EH (cell line): Measurements from ENCODE around the gene NETO2.
"Not testable (repeated sequence)": the region's sequence is repeated elsewhere in the genome, so short reads cannot be mapped to it uniquely, and the experiment has no call there.

ENCODE experiments used
- DNase-seq: peaks from one replicate; pipeline ENCODE4 v3.0.0-alpha.2; 2015; ENCODE audit warnings: low read depth

Gene NETO2, protein sequence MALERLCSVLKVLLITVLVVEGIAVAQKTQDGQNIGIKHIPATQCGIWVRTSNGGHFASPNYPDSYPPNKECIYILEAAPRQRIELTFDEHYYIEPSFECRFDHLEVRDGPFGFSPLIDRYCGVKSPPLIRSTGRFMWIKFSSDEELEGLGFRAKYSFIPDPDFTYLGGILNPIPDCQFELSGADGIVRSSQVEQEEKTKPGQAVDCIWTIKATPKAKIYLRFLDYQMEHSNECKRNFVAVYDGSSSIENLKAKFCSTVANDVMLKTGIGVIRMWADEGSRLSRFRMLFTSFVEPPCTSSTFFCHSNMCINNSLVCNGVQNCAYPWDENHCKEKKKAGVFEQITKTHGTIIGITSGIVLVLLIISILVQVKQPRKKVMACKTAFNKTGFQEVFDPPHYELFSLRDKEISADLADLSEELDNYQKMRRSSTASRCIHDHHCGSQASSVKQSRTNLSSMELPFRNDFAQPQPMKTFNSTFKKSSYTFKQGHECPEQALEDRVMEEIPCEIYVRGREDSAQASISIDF

DNA sequence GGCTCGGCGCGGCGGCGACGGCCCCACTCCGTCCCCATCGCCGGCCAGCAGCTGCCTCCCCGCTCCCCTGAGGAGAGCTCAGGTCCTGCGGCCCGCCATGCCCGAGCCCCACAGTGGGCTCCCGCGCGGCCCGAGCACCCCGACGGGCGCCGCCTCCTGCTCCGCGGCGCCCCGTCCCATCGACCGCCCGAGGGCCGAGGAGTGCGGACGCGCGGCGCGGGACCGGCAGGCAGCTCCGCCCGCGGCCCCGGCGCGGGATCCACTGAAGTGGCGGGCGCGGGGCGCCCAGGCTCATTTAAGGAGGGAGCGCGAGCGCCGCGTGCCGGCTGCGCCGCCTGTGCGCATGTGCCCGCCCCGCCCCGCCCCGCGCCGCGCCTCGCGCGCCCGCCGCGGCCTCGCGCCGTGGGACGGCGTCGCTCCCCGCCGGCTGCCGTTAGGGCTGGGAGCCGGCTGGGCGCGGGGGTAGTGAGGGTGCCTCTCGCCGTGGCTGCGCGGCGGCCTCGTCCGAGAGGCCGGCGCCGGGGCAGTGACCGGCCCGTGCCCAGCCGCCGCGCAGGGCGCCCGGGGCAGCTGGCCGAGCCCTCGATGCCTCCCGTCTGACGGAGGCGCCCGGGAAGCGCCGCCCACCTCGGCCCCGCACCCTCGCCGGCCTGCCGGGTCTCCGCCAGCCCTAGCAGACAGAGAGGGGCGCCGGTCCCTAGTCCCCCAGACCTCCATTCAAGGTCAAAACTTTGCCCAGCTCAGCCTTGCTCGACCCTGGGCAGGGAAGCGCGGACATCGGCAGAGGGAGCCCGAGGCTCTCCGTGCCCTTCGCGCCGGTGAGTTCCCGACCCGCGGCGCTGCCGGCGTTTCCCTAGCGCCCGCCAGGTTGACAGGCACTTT, at the start of gene NETO2:
NETO2 (minus strand) TSS at position 269 of the 882 bp plus-strand sequence. CDS start 333 bp downstream, outside the sequence.
- peak; percentile 57 for DNase-seq

DNA sequence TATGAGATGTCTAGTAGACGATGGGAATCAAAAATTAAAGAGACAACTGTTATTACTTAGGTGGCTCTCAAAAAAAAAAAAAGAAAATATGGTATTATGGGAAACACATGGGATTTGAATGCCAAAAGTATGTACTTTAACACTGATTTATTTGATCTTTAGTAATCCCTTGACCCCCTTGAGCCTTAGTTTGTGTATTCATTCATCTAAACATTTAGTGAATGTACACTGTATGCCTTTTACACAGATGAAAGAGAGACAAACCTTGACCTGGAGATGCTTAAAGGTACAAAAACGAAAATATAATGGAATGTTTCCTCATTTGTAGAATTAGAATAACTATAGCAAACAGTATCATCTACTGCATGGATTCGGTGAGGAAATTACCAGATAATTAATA, 38.6 kb upstream of the NETO2 start:
- no peak for DNase-seq

DNA sequence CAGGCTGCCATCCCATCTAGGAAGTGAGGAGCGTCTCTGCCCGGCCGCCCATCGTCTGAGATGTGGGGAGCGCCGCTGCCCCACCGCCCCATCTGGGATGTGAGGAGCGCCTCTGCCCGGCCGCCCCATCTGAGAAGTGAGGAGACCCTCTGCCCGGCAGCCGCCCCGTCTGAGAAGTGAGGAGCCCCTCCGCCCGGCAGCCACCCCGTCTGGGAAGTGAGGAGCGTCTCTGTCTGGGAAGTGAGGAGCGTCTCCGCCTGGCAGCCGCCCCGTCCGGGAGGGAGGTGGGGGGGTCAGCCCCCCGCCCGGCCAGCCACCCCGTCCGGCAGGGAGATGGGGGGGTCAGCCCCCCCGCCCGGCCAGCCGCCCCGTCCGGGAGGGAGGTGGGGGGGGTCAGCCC, 37.3 kb upstream of the NETO2 start:
- DNase-seq: not testable (repeated sequence)

DNA sequence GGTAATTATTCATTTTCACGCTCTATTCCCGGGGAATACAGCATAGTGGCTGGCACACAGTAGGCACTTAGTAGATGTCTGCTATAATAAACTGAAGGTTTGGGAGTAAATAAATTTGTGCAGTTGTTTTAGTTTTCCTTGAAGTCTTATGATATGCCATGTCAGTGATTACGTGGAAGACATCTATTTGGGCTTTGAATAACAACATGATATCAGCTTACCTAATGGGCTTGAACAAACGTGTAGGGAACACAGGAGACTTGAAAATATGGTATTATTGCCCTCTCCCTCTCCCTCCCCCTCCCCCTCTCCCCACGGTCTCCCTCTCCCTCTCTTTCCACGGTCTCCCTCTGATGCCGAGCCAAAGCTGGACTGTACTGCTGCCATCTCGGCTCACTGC, 36.3 kb upstream of the NETO2 start:
- no peak for DNase-seq

DNA sequence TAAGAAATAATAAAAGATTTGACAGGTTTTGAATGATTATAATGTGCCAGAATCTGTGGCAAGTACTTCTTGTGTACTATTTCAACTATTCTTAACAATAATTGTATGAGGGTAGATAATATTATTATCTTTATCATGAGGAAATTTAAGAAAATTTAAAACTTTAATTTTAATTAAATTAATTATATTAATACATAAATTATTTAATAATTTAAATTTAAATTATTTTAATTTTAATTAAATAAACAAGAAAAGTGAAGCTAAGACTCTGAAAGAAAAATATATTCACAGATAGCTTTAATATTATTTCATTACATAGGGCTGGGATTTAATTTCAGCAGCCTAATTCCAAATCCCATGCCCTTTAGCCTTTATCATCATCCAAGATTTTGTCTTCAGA, 31.4 kb upstream of the NETO2 start:
- no peak for DNase-seq

DNA sequence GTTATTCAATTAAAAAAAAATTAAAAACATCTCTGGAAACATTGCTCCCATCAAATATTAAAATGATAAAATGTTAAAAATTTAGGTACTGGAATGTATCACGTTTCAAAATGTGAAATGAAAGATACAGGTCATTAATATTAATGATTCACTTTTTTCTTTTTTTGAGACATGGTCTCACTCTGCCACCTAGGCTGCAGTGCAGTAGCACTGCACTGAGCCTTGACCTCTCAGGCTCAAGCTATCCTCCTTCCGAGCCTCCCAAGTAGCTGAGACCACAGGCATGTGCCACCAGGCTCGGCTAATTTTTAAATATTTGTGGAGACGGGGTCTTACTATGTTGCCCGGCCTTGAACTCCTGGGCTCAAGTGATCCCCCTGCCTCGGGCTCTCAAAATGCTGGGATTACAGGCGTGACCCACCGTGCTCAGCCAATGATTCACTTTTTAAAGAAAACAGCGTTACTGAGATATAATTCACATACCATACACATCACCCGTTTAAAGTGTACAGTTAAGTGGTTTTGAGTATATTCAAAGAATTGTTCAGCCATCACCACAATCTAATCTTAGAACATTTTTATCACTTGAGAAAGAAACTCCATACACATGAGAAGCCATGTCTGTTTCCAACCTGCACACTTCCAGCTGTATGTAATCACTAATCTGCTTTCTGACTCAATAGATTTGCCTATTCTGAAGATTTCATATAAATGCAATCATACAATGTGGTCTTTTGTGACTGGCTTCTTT, 19.1 kb upstream of the NETO2 start:
- DNase-seq: no peak

DNA sequence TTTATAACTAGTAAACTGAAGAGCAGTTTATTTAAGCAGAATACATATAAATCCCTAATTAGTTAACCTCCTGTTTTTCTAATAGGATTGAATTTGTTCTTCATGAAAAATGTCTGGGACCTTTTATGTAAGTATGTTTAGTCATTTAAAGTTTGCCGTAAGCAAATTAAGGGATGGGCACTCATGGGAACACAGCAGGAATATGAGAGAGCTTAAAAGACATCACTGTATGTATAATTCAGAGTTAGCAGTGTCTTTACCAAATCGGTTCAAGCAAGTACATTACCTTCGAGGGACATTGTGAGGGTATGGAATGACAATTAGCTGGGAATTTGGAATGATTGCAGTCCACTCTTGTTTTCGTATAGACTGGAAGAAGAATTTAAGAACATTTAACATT, 17.7 kb upstream of the NETO2 start:
- DNase-seq: no peak

DNA sequence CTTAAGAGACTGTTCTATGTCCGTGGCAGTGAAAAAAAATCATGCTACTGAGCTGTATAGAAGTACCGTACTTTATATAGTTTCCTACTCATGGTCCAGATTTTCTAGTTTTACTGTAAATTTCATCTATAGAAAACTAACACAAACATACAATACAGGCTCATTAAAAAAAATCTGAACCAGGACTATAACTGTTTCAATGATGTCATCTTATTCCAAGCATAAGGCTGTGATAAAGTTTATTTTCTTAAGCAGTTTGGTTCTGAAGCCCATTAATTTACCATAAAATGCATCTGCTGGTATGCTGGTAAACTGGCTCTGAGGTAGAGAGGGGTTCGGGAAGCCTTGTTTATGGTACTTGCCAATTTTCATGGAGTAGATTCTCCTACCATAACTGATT, 16.7 kb upstream of the NETO2 start:
- DNase-seq: no peak

DNA sequence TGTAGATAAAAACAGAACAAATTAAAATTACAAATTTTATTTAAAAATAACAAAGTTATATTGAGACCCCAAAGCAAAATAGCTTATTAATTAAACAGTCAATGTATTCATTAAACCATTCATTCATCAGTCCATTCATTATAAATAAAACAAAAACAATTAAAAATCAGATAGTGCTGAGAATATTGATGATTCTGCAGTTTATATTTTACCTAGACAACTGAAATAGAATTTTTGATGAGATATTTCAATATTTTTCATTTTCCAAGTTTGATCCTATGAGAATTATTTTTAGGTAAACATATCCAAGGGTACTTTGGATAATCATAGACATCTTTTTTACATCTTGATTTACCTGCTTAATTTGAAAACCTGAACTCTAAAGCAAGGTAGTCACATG, 15.2 kb upstream of the NETO2 start:
- DNase-seq: no peak

DNA sequence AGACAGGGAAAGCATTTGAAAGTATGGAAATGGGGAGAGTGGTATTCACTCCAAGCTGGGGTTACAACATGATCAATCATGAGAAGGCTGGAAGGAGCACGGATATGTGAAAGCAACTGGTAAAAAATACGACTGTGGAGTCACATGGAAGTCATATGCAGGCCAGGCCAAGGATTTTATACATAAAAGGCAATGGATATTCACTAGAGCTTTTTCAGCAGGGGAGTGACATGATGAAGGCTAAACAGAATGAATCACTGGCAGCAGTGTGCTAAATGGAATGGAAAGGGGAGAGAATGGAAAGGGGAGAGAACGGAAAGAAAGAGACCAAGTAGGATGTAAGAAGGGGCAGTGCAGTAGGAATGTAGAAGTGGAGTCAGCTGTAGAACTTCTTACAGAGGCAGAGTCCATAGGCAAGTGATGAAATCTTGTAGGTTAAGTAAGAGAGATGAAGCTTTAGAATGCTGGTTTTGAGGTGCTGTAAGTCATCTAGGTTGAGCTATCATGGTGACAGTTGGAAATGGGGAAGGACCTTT, 13.0 kb upstream of the NETO2 start:
- no peak for DNase-seq

DNA sequence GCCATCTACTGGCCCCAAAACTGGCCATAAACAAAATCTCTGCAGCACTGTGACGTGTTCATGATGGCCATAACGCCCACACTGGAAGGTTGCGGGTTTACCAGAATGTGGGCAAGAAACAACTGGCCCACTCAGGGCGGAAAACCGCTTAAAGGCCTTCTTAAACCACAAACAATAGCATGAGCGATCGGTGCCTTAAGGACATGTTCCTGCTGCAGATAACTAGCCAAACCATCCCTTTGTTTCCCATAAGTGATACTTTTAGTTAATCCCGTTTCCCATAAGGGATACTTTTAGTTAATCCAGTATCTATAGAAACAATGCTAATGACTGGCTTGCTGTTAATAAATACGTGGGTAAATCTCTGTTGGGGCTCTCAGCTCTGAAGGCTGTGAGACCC, 8.8 kb upstream of the NETO2 start:
- not testable (repeated sequence) for DNase-seq

DNA sequence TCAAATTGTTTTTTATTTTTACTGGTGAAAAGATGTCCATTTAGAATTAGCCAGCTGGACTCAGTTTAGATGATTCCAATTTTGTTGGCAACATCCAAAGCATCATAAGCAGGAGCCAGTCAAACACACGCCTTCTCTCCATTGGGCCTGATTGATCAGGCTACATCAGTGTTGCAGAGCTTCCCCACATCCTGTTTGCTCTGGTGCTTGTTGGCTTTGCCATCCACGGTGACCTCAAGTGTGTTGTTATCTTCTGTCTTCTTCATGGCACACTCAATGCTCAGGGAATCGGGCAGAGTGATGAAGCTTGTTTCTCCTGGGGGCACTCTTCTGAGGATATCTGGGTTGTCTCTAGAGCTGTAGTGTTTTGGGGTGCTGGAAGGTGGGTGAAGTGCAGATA, 6.3 kb upstream of the NETO2 start:
- DNase-seq: no peak

DNA sequence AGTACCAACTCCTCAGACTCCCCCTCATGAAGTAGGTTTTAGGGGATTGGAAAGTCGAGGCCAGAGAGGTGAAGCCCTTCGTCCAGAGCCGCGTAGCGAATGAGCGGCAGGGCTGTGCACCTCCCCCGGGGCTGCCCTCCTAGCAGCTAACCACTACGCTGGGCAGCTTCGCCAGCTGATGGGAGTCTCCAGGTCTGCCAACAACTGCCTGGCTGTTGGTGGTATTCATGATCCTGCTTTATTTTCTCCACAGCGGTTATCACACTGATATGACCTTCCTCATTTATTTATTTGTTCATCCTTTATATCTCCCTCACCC, 773 bp upstream of the NETO2 start:
- DNase-seq: no peak

DNA sequence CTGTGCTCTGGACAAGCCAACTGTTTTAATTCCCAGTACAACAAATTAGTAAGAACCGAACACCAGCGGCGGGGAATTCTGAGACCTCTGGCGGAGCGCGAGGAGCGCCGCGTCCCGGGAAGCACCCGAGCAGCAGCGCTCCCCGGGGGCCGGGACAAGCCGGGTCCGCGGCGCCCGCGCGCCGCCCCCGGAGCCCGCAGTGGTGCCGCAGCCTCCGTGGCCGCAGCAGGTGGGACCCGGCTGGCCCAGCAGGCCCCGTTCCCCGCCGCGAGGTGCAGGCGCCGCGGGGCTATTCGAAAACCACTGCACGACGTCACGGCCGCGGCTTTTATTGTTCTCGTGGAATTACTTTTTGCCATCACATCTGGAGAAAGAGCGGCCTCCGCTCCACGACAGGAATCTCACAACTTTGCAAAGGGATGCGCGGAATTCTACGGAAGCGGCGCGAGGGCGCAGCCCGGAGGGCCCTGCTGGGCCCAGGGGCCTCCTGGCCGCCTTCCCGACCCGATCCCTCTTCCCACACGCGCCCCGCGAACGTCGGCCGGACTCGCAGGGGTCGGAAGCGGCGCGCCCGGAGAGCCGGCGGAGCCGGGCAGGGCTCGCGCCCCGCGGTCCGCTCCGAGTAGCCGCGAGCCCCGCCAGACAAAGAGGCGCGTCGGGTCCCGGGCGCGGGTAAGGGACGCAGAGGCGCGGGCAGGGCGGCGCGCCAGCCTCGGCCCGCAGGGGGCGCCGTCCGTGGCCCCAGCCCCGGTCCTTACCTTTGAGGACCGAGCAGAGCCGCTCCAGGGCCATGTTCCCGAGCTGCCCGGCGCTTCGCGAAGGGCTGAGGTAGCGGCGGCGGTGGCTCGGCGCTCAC, 696 bp downstream of the NETO2 start:
- peak; percentile 75 for DNase-seq

DNA sequence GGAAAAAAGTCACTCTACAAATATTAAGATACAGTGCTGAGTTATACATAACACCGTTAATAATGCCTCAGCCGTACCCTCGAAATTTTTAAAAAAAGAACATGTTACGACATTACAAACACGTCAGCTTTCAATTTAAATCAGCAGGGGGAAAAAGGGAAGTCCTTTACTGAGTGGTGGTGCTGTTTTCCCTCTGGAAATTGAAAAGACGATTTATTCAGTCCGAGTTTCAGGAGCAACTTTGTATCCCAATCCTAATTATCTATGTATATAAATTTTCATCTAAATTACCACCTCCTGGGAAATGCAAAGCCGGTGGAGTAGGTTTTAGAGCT, 1.3 kb downstream of the NETO2 start:
- peak; percentile 23 for DNase-seq

DNA sequence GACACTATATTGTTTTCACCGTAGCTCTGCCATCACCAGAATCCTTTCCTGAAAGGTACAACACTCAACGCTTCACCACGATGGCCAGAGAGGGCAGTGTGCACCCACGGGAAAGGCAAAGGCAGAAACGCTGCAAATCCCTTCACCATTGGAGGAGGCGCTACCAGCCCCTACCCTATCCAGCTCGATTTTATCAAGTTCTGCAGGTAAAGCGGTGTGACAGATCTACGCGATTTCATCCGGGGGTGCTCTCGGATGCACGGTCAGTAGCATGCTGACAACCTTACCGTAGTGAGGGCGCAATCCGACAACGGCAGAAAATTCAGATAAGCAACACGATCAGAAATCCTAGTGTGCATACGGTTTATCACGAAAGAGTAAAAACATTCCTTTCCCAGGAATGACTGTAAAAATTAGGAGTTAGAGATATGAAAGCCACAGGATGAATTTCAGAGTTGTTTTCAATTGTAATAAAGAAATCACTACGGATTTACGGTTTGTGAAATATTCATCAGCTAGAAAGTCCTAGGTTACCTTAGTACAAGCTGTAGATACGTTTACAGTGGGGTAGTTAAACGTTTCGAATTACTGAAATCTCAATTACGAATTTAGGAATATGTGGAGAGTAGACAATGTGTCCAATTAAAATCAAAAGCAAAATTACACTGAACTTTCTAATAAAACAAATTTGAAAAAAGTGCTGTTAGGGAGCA, 1.8 kb downstream of the NETO2 start:
- DNase-seq: peak; percentile 80

DNA sequence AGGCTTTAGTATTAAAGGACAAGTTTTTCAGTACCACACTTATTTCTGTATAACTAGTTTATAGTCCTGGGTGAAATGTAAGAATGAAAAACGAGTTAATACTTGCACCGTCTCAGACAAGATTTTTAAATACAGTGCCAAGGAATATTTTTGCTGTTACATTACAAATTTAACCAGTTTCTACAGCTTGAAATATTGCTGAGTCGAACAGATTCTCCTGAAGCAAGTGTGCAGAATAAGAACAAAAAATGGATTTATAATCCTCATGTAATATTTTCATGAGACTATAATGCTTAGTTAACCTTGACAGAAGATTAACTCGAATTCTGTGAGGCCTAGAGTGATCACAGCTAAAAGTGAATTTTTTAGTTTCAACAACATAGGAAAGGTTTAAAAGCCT, 3.1 kb downstream of the NETO2 start:
- no peak for DNase-seq

DNA sequence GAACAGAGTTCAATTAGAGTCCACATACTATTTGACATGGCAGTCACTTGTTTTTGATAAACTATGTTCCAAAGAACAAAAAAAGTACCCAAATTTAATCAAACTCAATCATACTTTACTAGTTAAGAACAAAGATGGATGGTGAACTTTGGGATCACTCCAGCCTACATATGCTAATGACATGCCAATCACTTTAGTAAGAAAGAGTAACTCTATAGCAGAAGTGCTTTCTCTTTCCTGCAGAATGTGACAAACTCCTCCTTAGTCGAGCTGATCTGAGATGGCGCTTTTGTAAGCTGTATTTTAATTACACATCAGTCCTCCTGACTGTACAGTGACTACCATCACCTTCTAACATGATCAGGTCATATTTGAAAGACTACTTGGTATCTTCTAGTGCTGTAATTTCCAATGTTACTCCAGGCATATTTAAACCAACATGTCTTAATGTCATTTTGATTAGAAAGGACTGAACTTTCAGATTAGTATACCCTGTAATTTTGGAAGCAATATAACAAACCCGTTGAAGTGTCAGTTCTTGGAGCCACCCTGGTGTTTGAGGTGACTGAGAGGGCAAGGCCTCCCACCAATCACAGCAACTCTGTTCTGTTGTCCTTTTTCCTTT, 4.1 kb downstream of the NETO2 start:
- DNase-seq: peak; percentile 16

DNA sequence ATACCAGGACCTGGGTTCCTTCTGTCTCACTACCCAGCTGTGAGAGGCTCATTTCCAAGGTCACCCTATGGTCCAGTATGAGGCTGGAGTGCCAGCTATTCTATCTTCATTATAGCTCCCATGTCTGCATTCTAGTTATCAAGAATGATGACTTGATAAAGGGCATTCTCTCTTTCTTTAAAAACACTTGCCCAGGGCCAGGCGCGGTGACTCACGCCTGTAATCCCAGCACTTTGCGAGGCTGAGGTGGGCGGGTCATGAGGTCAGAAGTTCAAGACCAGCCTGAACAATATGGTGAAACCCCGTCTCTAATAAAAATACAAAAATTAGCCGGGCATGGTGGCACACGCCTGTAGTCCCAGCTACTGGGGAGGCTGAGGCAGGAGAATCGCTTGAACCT, 5.8 kb downstream of the NETO2 start:
- peak; percentile 8 for DNase-seq
